ENCODE data around the gene TXLNA.

TXLNA gene

DNA sequence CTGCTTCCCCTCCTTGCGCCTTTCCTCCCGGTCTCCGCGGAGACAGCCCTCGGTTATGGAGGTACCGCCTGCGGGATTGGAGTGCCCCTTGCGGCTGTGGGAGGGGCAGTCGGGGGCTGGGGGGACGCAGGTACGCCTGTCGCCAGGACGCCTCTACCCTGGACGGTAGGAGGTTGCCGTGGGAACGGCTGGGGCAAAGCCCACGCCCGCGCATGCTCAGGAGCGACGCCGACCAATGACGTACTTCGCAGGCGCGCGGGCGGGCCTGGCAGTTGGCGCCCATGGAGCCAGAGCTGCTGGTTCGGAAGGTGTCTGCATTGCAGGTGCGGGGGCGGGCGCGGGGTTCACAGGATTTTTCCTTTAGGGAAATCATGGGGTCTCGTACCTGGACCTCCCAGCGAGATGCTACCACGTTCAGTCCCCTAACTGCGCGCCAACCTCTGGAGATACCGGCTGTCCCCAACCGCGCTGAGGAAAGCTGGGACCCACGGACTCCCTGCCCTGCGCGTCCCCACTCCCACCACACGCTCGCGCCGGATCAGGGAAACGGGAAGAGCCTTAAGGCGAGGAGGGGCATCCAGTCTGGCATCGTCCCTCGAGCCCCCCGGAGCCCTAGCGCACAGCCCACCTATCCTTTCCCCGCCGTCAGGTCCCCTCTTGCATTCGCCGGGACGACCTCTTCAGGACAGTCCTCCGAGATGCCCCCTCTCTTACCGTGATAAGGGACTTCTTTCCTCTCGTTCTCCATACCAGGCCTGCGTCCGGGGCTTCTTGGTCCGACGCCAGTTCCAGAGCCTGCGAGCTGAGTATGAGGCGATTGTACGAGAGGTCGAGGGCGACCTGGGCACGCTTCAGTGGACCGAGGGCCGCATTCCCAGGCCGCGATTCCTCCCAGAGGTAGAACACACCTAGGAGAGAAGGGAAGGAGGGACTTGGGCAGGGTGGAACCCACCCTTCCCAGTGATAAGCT lies 26.2 kb downstream of the TXLNA start, which contains the start of gene IQCC:
TSS of gene IQCC (plus strand) at position 271 of the 970 bp plus-strand sequence. CDS start at position 282, 11 bp downstream.
- peak; percentile 85 for DNase-seq
- in situ Hi-C loops (cut with MboI; ENCODE audit: low pct_unique_long_range_greater_than_20kb, low sequenced_read_pairs), result no loop called here

DNA sequence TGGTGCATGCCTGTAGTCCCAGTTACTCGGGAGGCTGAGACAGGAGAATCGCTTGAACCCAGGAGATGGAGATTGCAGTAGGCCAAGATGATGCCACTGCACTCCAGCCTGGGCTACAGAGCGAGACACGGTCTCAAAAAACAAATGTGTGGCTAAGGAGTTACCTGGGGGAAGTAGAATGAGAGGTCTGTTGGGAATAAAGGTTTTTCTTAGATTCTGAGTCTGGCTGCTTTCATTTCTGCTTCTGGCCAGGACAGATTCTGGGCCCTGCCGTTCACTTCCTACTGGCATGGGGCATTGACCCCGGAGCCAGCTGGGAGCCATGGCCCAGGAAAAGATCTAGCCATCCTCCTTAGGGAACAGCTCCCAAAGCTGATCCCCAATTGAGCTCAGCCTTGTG lies 29.0 kb downstream of the TXLNA start:
- no peak for DNase-seq
- in situ Hi-C loops (cut with MboI; ENCODE audit: low pct_unique_long_range_greater_than_20kb, low sequenced_read_pairs), result no loop called here

DNA sequence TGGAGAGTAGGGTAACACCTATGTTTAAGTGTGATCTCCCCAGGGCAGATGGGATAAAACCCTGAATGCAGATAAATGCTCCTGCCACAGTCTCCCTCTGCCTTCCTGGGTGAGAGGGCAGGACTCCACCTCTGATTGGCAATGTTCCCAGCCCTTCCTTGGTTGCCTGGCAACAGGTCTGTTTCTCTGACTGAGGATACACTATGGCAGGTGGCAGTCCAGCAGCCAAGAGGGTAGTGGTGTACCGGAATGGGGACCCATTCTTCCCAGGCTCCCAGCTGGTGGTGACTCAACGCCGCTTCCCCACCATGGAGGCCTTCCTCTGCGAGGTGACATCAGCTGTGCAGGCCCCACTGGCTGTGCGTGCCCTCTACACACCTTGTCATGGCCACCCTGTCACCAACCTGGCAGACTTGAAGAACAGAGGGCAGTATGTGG lies 29.4 kb downstream of the TXLNA start, which contains the start of gene DCDC2B:
TSS of gene DCDC2B (plus strand) at position 199 of the 438 bp plus-strand sequence. CDS start at position 204, 5 bp downstream.
- in situ Hi-C loops (cut with MboI; ENCODE audit: low pct_unique_long_range_greater_than_20kb, low sequenced_read_pairs), result no loop called here
- no peak for DNase-seq

DNA sequence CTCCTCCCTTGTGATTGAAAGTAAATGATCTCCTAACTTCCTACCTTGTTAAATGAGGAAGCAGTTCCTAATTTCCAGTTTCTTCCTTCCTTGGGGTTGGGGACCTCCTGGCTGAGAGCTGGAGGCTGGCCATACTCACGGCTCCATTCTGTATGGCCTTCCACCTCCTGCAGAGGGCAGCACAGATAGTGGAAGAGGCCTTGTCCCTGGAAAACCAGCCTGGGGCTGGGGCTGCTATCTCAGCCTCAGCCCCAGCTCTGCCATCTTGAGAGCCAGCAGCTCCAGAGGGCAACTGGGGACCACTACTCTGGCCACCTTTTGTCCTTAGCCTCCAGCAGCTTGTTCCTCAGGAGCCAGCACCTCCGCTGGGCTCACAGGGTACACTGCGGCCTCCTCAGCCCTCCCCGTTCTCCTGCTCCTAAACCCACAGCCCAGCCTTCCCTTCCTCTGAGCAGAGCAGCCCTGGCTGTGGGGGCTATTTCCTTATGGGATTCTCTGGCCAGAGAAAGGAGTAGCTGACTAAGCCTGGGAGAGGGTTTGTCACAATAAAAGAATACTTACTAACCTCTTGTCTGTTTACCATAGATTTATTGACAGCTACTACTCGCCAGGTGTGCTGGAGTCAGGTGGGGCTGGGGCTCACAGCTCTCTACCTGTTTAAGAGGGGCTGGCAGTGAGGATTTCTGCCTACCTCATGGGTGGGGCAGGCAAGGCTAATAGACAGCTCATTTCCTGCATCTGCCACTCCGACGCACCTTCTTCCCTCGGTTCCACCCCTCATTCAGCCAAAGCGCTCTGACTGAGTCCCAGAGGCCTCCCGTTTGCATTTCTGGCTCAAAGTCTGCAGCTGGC lies 36.4 kb downstream of the TXLNA start:
- in situ Hi-C loops (cut with MboI; ENCODE audit: low pct_unique_long_range_greater_than_20kb, low sequenced_read_pairs), result no loop called here
- peak; percentile 79 for DNase-seq

DNA sequence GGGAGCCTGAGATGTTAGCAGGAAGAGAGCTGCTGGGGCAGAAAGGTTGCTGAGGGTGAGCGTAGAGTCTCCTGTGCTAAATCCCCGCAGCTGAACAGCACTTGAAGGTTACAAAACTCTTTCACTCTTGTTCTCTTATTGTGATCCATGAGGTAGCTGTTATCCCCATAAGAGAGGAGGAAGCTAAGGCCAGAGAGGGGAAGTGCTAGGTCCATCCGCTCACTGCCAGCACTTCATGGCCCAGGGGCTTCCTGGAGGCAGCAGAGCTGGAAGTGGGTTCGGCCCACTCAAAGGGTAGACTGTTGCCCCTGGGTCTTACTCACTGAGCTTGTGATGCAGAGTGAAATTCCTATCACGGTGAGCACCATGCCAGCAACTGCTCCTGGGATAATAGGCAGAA lies 37.1 kb downstream of the TXLNA start:
- in situ Hi-C loops (cut with MboI; ENCODE audit: low pct_unique_long_range_greater_than_20kb, low sequenced_read_pairs), result no loop called here
- no peak for DNase-seq

DNA sequence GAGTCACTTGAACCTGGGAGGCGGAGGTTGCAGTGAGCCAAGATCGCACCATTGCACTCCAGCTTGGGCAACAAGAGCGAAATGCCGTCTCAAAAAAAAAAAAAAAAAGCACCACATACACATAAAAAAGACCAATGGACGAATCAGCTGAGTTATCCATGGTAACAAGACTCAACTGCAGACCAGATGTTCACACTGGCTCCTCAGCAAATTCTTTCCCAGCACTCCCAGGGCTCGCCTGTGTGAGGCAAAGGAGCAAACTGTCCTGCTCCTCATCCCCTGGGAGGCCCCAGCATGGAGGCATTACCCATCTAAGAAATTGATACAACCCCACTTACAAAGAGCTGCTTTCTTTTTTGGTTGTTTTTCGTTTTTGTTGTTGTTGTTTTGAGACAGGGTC lies 39.5 kb downstream of the TXLNA start:
- in situ Hi-C loops (cut with MboI; ENCODE audit: low pct_unique_long_range_greater_than_20kb, low sequenced_read_pairs), result no loop called here
- no peak for DNase-seq

DNA sequence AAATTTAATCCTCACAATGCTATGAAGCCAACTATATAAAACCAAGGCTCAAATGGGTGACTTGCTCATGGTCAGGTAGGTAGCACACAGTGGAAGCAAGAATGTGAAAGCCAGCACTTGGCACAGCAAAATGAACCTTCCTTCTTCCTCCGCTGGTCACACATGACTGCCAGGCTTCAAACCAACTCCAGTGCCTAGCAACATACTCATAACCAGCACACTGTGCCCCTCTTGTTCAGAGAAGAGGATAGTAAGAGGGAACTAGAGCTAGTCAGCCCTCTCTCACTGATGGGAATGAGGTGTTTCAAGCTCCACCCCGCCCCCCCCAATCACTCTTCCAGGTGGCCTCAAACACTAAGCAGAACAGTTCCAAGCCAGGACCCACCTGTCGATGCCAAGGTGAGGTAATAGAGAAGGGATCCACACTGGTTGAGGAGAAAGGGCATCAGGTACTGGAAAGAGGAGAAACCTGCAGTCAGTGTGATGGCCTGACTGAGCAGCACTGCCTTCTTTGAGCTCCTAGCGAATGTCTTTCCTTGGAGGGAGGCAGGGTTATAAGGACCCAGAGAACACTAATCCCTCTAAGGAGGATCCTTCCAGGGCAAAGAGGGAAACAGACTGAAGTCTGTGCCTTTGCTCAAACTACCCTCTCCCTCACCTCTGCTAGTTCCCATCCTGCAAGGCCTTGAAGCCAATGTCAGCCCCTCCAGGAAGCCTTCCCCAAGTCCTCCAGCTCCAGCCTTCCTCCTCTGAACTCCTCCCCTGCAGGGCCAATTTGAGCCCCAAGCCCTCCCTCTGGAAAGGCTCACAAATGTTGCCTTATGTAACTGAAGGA lies 41.5 kb downstream of the TXLNA start:
- in situ Hi-C loops (cut with MboI; ENCODE audit: low pct_unique_long_range_greater_than_20kb, low sequenced_read_pairs), result no loop called here
- no peak for DNase-seq

DNA sequence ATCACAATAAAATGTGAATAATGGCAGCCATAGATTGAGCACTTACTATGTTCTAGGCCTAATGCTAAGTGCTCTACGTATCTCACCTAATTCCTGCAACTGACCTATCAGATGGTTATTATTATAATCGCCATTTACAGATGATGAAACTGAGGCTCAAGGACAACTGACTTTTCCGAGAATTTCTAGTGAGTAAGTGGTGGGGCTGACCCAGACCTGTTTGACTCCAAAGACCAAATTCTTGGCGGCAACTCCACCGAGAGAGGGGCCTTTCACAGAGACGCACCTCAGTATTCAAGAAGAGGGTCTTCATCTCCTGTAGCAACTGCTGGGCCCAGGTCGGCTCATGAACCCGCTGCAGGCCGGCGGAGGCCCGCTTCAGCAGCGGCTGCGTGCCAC lies 42.1 kb downstream of the TXLNA start:
- in situ Hi-C loops (cut with MboI; ENCODE audit: low pct_unique_long_range_greater_than_20kb, low sequenced_read_pairs), result no loop called here
- no peak for DNase-seq

DNA sequence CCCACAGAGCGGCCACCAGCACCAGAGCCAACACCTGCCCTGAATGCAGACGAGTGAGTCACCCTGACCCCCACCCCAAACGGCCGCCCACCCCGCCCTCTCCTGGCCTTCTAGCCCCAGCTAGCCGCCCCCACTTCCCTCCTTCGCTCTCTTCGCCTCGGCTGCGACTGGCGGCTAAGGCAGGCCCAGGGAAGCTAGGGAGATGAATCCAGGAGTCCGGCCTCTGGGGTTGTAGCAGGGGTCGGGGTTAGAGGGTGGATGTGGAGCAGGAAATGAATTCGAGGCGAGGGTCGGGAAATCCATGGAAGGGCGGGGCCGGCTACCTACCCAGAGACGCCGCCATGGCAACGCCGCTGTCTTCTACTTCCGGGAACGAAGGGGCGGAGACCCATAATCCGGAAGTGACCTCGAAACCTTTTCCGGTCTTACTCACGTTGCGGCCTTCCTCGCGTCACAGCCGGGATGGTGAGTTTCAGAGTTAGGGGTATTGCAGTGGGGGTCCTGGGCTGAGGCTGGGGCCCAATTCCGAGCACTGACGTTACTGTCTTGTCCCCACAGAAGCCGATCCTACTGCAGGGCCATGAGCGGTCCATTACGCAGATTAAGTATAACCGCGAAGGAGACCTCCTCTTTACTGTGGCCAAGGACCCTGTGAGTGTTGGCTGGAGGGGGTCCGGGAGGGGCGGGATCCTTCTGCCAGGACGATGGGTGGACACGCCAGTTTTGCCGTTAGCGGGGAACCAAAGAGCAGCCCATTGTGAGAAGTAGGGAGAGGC lies 42.7 kb downstream of the TXLNA start, which contains the start of the genes EIF3I and TMEM234:
TSS of gene EIF3I (plus strand) at position 428 of the 776 bp plus-strand sequence. CDS start at position 463, 35 bp downstream.
TSS of gene TMEM234 (minus strand) at position 374 of the 776 bp plus-strand sequence. CDS start at position 343, 31 bp downstream.
- in situ Hi-C loops (cut with MboI; ENCODE audit: low pct_unique_long_range_greater_than_20kb, low sequenced_read_pairs), result no loop called here
- peak; percentile 88 for DNase-seq

DNA sequence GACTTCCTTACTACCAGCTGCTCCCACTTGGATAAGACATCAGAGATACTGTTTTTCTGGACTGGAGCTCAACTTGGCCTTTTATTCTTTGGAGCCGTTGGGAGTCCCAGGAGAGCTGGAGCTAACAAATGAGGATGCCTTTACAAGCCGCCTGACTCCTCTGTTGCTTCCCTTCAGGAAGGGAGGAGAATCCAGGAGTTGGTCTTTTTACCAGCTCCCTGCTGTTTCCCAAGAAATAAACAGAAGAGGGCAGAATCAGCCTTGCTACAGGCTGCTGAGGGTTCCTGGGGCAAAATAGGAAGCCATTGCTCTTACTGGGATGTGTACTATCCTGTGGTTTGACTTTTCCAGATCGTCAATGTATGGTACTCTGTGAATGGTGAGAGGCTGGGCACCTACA lies 44.2 kb downstream of the TXLNA start:
- in situ Hi-C loops (cut with MboI; ENCODE audit: low pct_unique_long_range_greater_than_20kb, low sequenced_read_pairs), result no loop called here
- DNase-seq, result no peak

DNA sequence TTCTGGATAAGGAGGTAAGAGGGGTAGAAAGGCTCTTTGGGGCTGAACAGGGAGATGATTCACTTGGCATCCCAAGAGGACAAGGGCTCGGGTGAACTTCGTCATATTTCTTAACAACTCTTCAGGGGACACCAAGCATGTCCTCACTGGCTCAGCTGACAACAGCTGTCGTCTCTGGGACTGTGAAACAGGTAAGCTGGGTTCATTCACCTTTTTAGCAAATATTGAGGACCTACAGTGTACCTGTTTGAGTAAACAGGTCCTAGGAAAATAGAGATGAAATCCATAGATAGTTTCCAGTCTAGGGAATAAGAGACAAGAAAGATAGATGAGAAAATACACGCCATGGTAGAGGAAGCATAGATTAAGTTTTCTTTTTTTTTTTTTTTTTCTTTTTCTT lies 44.8 kb downstream of the TXLNA start:
- in situ Hi-C loops (cut with MboI; ENCODE audit: low pct_unique_long_range_greater_than_20kb, low sequenced_read_pairs), result no loop called here
- DNase-seq, result no peak

DNA sequence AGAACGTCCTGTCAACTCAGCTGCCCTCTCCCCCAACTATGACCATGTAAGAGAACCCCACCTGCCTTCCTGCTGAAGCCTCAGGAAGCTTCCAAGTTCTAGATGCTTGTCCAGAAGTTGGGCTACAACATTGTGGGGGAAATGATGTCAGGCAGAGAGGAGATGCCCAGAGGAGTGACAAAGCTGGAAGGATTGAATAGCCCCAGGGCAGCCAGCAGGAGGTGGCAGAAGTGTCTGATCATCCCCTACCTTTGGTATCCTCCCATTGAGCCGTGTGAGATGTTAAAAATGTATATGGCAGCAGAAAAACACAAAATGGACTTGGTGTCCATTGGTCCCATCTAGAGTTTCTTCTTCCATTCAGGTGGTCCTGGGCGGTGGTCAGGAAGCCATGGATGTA lies 49.3 kb downstream of the TXLNA start:
- DNase-seq, result no peak

DNA sequence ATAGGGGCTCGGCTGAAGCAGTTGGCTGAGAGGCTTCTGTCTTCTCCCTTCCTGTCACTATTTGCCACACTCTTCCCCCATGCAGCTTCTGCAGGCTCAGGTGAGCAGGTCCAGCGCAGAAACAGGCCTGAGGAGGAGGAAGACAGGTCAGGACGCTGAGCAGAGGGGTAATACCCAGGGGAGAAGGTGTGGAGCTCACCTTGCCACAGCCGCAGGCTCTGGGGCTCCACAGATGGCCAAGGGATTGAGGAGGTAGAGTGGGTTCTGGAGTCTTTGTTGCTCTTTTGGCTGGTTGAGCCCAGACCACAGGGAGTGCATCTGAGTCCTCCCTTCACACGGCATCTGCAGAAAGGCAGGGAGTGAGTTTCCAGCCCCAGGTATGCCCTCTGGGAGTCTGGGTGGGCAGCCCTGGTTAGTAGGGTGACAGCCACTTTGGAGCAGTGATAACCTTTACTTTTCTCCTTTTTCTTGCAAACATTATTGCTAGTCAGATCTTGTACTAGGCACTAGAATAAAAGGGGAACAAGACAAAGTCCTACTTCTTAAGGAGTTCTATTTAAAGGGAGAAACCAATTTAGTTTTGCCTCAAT lies 52.5 kb downstream of the TXLNA start:
- no peak for DNase-seq
- in situ Hi-C loops (cut with MboI; ENCODE audit: low pct_unique_long_range_greater_than_20kb, low sequenced_read_pairs), result no loop called here

More for the DNA sequence above, 49.3 kb downstream of the TXLNA start:
- in situ Hi-C loops (cut with MboI; ENCODE audit: low pct_unique_long_range_greater_than_20kb, low sequenced_read_pairs), result no loop called here

DNA sequence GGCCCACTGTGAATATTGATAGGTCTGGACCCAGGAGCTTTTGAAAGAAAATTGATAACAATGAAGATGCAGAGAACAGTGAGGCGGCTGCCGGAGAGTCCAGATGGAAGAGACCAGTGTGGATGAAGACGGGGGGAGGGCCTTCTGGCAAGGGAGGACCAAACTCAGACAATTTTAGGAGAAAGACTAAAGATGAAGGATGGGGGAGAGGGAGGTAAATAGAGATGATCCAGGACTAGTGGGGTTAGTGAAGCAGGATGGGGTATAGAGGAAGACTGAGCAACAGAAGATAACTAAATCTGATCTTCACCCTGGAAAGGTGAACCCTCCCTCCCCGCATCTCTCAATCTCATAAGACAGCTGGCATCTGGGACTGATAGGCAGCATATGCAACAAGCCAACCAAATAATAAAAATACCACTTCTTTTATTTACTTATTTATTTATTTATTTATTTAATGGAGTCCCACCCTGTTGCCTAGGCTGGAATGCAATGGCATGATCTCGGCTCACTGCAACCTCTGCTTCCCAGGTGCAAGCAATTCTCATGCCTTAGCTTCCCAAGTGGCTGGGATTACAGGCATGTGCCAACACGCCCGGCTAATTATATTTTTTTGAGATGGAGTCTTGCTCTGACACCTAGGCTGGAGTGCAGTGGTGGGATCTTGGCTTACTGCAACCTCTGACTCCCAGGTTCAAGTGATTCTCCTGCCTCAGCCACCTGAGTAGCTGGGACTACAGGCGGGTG lies 53.3 kb downstream of the TXLNA start:
- no peak for DNase-seq
- in situ Hi-C loops (cut with MboI; ENCODE audit: low pct_unique_long_range_greater_than_20kb, low sequenced_read_pairs), result no loop called here

DNA sequence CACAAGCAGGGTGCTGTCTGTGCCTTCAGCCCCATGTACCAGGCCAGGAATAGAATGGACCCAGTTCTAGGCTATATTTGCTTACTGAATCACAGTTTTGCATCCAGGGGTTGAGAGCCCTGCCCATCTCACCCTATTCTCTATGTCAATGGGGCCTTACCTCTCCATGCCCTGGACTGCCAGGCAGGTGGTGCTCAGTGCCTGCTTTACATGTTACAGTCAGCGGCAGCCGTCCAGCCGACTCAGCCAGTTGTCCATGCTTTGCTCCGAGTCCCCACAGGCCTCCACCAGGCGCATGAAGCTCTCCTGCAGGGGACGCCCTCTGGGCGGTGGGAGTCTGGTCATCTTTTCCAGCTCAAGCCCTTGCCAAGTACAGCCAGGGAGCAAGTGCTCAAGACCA lies 55.3 kb downstream of the TXLNA start:
- DNase-seq, result no peak
- in situ Hi-C loops (cut with MboI; ENCODE audit: low pct_unique_long_range_greater_than_20kb, low sequenced_read_pairs), result no loop called here

DNA sequence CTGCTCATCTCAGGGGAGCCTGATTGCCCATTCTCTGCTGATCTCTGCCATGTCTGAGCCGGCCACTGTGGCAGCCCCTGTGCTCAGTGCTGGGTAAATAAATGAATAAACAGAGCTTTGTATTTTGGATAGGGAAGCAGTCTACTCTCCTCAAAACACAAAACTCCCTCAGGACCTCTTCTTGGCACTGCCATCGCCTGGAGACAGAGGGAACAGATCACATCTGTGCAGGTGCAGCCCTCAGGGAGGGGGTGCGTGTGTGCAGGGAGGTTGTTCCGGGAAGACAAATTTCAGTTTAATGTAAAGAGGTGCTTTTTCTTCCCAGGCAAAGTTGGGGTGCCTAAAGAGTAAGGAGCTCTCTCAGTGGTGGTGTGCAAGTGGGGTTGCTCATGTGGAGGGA lies 59.9 kb downstream of the TXLNA start:
- no peak for DNase-seq
- in situ Hi-C loops (cut with MboI; ENCODE audit: low pct_unique_long_range_greater_than_20kb, low sequenced_read_pairs), result no loop called here

DNA sequence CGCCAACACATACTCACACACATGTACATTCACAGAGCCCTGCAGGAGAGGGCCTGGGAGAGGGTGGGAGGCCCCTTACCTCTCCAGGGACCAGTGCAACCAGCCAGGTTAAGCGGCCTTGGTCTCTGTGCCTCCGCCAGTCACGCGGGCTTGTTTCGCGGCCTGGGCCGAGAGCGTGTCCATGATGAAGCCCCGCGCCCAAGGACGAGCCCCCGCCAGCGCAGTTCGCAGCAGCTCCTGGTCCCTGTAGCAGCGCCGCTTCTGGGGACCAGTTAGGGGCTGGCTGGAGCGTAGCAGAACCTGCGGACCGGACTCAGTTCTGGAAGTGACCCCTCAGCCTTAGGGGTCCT lies 60.3 kb downstream of the TXLNA start:
- no peak for DNase-seq
- in situ Hi-C loops (cut with MboI; ENCODE audit: low pct_unique_long_range_greater_than_20kb, low sequenced_read_pairs), result no loop called here

Measured in KBM-7 (cell line).